Thyroid gland (tissue), 4 donors: ENCODE results near the gene CSNK2A2. TPM values are rescaled to one million over a fixed set of nuclear protein-coding genes. Genes with fewer than 3 reads are reported as not detected.

Source experiments
- DNase-seq, 2 donors: peaks; one replicate each; pipeline ENCODE4 v3.0.0-alpha.2; 2019
- H3K27ac ChIP-seq, 3 donors: fragments of 200-600 bp; sonication (generic); 1 replicate in 2 of 3; 2 replicates in 1 of 3; pipeline ENCODE4 v1.5.1; 2016 to 2019; ENCODE audit warnings: mild to moderate bottlenecking in 1 of 3, moderate library complexity in 1 of 3
- H3K27me3 ChIP-seq: fragments of 200-600 bp; sonication (generic); one replicate; pipeline ENCODE4 v1.5.1; 2019
- H3K36me3 ChIP-seq, 2 donors: fragments of 200-600 bp; sonication (generic); one replicate each; pipeline ENCODE4 v1.5.1; 2016 to 2019
- H3K4me1 ChIP-seq, 2 donors: fragments of 200-600 bp; sonication (generic); one replicate each; pipeline ENCODE4 v1.5.1; 2017 to 2019
- H3K4me3 ChIP-seq, 3 donors: fragments of 200-600 bp; sonication (generic); replicated peaks in 1 of 3; 1 replicate in 2 of 3; 2 replicates in 1 of 3; pipeline ENCODE4 v1.5.1; 2016; ENCODE audit warnings: mild to moderate bottlenecking in 1 of 3
- H3K9me3 ChIP-seq: fragments of 200-600 bp; sonication (generic); one replicate; pipeline ENCODE4 v1.5.1; 2017
- POLR2A ChIP-seq, 2 donors: fragments of 450-650 bp; IDR thresholded peaks; one replicate each; pipeline ENCODE4 v1.6.1; 2017; ENCODE audit warnings: antibody characterized with exemption in 2 of 2, mild to moderate bottlenecking in 2 of 2, moderate library complexity in 1 of 2
- WGBS, 2 donors: methylation state at CpG; one replicate each; pipeline ENCODE4 v1.1.5; 2017; 5-methylcytosine and 5-hydroxymethylcytosine counted together
- intact Hi-C: fragments of 100-400 bp; cut with DNase I; formaldehyde crosslinking; loops from one replicate; pipeline ENCODE4 v1.15.1; 2023
- total RNA-seq, 4 donors: library from RNA; depleted of rRNA; stranded (reverse); fragments of >200 nt; gene quantifications; one replicate each; pipeline ENCODE4 v1.2.3, GENCODE V29; 2016
- TF ChIP-seq, protein P1 (sequence below), 6 experiments: fragments of 200-600 bp in 3 of 6; fragments of 450-650 bp in 3 of 6; sonication (generic) in 3 of 6; IDR thresholded peaks; one replicate each; pipeline ENCODE4 v1.5.1; 2016 to 2019; ENCODE audit warnings: antibody characterized with exemption in 6 of 6, mild to moderate bottlenecking in 2 of 6, inconsistent platforms in 1 of 6, moderate library complexity in 1 of 6

Gene CSNK2A2
- total RNA-seq, 4 donors from 2014 or later, result 26.0 to 41.0 (median 33.9) TPM

DNA sequence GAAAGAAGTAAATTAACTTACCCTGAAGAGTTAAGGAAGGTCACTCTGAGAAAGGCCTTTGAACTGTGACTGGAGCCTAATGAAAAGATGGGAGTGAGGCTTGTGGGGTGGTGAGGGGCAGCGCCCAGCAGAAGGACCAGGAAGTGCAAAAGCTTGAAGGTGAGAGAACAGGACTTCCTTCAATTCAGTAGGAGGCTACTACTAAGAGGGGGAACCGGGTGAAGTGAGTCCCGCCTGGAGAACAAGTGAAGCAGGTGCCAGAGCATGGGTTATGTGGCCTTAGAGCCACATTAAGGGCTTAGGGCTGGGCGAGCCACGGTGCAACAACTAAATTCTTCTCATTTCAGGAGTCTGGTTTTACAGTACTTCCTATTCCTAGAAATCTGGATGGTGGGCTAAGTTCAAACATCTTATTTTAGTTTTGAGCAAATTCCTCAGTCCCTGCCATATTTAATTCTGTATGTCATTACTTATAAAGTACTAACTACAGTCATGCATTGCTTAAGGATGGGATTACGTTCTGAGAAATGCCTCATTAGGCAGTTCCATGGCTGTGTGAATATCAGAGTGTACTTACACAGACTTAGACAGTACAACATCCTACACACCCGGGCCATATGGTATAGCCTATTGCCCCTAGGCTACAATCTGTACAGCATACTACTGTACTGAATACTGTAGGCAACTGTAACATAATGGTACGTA lies 73.9 kb downstream of the CSNK2A2 start:
- TF ChIP-seq POLR2A (IDR thresholded peaks at IDR 0.05), result no peak
- TF ChIP-seq, protein P1, sequence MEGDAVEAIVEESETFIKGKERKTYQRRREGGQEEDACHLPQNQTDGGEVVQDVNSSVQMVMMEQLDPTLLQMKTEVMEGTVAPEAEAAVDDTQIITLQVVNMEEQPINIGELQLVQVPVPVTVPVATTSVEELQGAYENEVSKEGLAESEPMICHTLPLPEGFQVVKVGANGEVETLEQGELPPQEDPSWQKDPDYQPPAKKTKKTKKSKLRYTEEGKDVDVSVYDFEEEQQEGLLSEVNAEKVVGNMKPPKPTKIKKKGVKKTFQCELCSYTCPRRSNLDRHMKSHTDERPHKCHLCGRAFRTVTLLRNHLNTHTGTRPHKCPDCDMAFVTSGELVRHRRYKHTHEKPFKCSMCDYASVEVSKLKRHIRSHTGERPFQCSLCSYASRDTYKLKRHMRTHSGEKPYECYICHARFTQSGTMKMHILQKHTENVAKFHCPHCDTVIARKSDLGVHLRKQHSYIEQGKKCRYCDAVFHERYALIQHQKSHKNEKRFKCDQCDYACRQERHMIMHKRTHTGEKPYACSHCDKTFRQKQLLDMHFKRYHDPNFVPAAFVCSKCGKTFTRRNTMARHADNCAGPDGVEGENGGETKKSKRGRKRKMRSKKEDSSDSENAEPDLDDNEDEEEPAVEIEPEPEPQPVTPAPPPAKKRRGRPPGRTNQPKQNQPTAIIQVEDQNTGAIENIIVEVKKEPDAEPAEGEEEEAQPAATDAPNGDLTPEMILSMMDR (IDR thresholded peaks at IDR 0.05), result no peak
- peak in 1 of 2 donors; percentile 7 for DNase-seq
- intact Hi-C loops, result loop anchor here (5.0 kb wide), 1 partner anchor 102 kb away; no protein-coding TSS in a partner anchor
- H3K4me3 ChIP-seq, result no peak overlapping the region
- H3K9me3 ChIP-seq, result no peaks in the 10 kb centered on the region
- no peaks in the 10 kb centered on the region for H3K36me3 ChIP-seq
- no peaks in the 10 kb centered on the region for H3K27me3 ChIP-seq
- 54 to 61% methylated on average over 8 of the region's 8 CpGs for WGBS, 2 donors
- H3K4me1 ChIP-seq, result peaks cover 62 to 66% of the 10 kb centered on the region in 2 donors
- H3K27ac ChIP-seq, result peak overlapping the region in 1 of 3 donors; percentile 43

DNA sequence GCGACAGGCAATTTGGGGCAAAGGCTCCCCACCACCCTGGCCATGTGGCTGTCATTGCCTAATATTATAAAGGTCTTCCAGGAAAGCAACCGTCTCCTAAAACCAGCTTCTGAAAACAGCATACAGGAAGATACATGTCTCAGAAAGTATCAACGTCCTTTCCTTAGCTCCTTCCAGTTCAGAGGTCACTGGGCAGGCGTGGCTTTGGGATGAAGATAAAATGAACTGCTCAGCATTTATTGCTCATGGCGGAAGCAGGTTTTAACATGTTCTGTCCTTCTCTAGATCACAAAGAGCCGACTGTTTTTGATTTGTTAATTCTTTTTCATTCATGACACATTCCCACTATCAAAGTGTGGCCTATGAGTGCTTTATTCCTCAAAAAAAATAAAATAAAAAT lies 76.8 kb downstream of the CSNK2A2 start:
- intact Hi-C loops, result loop anchor here (5.0 kb wide), 1 partner anchor 99 kb away; no protein-coding TSS in a partner anchor
- TF ChIP-seq POLR2A (IDR thresholded peaks at IDR 0.05), result no peak
- TF ChIP-seq, protein P1 (IDR thresholded peaks at IDR 0.05), result no peak
- Histone ChIP-seq H3K36me3 (no peaks in the 10 kb centered on the region), H3K4me3 (no peak overlapping the region), H3K9me3 (no peaks in the 10 kb centered on the region), H3K4me1 (peaks cover 54 to 62% of the 10 kb centered on the region in 2 donors), H3K27ac (peak overlapping the region in 1 of 3 donors; percentile 55), H3K27me3 (no peaks in the 10 kb centered on the region)
- DNase-seq, result no peak
- WGBS, 2 donors, result 63 to 69% methylated on average over 6 of the region's 6 CpGs

DNA sequence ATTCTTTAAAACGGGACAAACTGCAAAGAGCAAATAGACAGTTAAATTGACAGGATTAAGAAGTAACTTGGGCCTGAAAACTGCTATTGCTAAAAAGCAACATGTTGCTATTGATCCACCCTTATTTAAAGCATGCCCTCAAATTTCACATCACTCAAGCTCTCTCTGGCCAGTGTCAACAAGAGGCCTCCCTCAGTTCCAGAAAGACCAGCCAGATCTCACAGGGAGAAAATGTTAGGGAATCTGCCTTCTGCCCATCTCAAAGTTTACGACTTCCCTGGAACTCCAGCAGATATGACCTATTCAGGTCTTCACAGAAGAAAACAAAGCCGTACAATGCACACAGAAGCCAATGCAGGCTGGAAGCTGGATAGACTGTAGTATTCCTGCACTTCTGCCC lies 77.7 kb downstream of the CSNK2A2 start:
- intact Hi-C loops, result loop anchor here (5.0 kb wide), 1 partner anchor 98 kb away; no protein-coding TSS in a partner anchor
- no peak overlapping the region for H3K4me3 ChIP-seq
- H3K9me3 ChIP-seq, result no peaks in the 10 kb centered on the region
- no peak for DNase-seq
- TF ChIP-seq POLR2A (IDR thresholded peaks at IDR 0.05), result no peak
- TF ChIP-seq, protein P1 (IDR thresholded peaks at IDR 0.05), result no peak
- H3K4me1 ChIP-seq, result peaks cover 54 to 64% of the 10 kb centered on the region in 2 donors
- H3K36me3 ChIP-seq, result peaks cover 7 to 8% of the 10 kb centered on the region in 2 donors
- H3K27me3 ChIP-seq, result no peaks in the 10 kb centered on the region
- WGBS, 2 donors, result 32 to 35% methylated on average over 3 of the region's 3 CpGs
- peak overlapping the region in 2 of 3 donors; percentile 6 to 17 for H3K27ac ChIP-seq

DNA sequence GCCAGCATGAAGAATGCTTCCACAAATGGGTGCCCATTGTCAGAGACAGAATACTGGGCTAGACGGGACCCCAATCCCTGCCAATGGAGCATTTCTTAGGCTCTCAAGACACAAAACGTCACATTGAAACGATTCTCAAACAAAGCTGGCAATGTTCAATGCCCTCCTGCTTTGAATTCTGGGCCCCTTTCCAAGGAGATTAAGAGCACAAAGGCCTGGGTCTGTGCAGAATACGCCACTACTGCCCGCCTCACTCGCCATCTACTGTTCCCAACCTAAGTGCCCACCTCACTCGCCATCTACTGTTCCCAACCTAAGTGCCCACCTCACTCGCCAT lies 78.4 kb downstream of the CSNK2A2 start:
- Histone ChIP-seq H3K9me3 (no peaks in the 10 kb centered on the region), H3K36me3 (peaks cover 15% of the 10 kb centered on the region in 2 donors), H3K4me3 (no peak overlapping the region), H3K4me1 (peaks cover 51 to 64% of the 10 kb centered on the region in 2 donors), H3K27me3 (no peaks in the 10 kb centered on the region), H3K27ac (peak overlapping the region; percentile 31 to 74 (median 60))
- 46 to 55% methylated on average over 8 of the region's 8 CpGs for WGBS, 2 donors
- intact Hi-C loops, result no loop called here
- peak; percentile 49 to 63 for DNase-seq
- no peak for TF ChIP-seq POLR2A (IDR thresholded peaks at IDR 0.05)
- TF ChIP-seq, protein P1 (IDR thresholded peaks at IDR 0.05), result no peak

DNA sequence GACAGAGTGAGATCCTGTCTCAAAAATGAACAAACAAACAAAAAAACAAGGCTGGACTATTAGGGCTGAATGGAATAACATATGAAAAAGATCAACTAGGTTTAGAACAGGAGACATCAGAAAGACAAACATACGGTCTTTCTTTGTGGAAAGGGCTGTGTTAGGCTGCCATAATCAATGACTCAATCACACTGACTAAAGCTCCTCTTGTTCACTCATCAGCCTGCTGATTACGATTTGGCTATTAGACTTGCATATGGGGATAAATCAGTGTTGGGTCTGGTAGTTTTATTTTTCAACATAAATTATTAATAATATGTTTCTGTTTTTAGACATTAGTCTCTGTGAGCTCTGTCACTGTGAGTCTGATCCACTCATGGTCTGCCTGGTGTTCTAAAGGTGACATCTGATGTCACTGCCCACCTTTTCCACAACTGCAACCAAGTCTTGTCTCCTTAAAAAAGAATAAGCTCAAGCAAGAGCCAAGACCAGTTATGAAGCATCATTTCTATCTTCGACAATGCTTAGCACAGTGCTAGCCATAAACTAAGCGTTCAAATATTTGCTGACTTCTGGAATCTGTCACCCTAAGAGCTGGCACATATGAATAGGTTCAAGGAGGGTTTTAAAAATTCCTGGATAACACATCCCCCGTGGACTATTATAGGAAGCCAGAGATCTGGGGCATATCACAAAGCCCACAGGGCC lies 79.0 kb downstream of the CSNK2A2 start:
- Histone ChIP-seq H3K4me3 (no peak overlapping the region), H3K36me3 (peaks cover 20% of the 10 kb centered on the region in 2 donors), H3K9me3 (no peaks in the 10 kb centered on the region), H3K27ac (peak overlapping the region; percentile 31 to 74 (median 60)), H3K4me1 (peaks cover 46 to 62% of the 10 kb centered on the region in 2 donors), H3K27me3 (no peaks in the 10 kb centered on the region)
- intact Hi-C loops, result no loop called here
- no peak for DNase-seq
- TF ChIP-seq POLR2A (IDR thresholded peaks at IDR 0.05), result no peak
- TF ChIP-seq, protein P1 (IDR thresholded peaks at IDR 0.05), result no peak
- WGBS, 2 donors, result 51 to 59% methylated on average over 5 of the region's 5 CpGs
